HG03354 (cell line): ENCODE measurements around the gene FREM1.
"Not testable (repeated sequence)": the region's sequence is repeated elsewhere in the genome, so short reads cannot be mapped to it uniquely, and the experiment has no call there.

ENCODE experiments used
- ATAC-seq: cut with Tn5 transposase; IDR thresholded peaks from one replicate; pipeline ENCODE4 v1.9.1; 2021; ENCODE audit warnings: mild to moderate bottlenecking; ENCODE audit not compliant: unreplicated experiment, poor library complexity, severe bottlenecking

Gene FREM1

GRCh38 chr9:14909961-14910805 lies at the start of gene FREM1:
Gene FREM1, minus strand, starts transcription at chr9:14910428. Its CDS starts 41,451 bp downstream, at chr9:14868977.
- no peak for ATAC-seq

- no peak for ATAC-seq
These were observed 48.8 kb upstream of the FREM1 start for GRCh38 chr9:14958989-14959388.

- no peak for ATAC-seq
These were observed 46.9 kb upstream of the FREM1 start for GRCh38 chr9:14957109-14957508.

- ATAC-seq, result no peak
These were observed 46.0 kb upstream of the FREM1 start for GRCh38 chr9:14956208-14956607.

- no peak for ATAC-seq
These were observed 35.1 kb upstream of the FREM1 start for GRCh38 chr9:14945351-14945750.

- no peak for ATAC-seq
These were observed 31.5 kb upstream of the FREM1 start for GRCh38 chr9:14941501-14942405.

- no peak for ATAC-seq
These were observed 29.1 kb upstream of the FREM1 start for GRCh38 chr9:14939378-14939777.

GRCh38 chr9:14937216-14937615 lies 27.0 kb upstream of the FREM1 start:
- ATAC-seq, result no peak

GRCh38 chr9:14936491-14936890 lies 26.3 kb upstream of the FREM1 start:
- ATAC-seq, result no peak

- no peak for ATAC-seq
These were observed 25.7 kb upstream of the FREM1 start for GRCh38 chr9:14935964-14936363.

GRCh38 chr9:14935106-14935751 lies 25.0 kb upstream of the FREM1 start:
- no peak for ATAC-seq

GRCh38 chr9:14932641-14933040 lies 22.4 kb upstream of the FREM1 start:
- ATAC-seq, result no peak

GRCh38 chr9:14932231-14932630 lies 22.0 kb upstream of the FREM1 start:
- ATAC-seq, result no peak

GRCh38 chr9:14926941-14927624 lies 16.9 kb upstream of the FREM1 start:
- no peak for ATAC-seq

- ATAC-seq, result no peak
These were observed 14.3 kb upstream of the FREM1 start for GRCh38 chr9:14924230-14925219.

GRCh38 chr9:14923701-14924100 lies 13.5 kb upstream of the FREM1 start:
- no peak for ATAC-seq

GRCh38 chr9:14920805-14921204 lies 10.6 kb upstream of the FREM1 start:
- not testable (repeated sequence) for ATAC-seq

GRCh38 chr9:14913366-14913765 lies 3.1 kb upstream of the FREM1 start:
- no peak for ATAC-seq

- ATAC-seq, result no peak
These were observed 2.6 kb upstream of the FREM1 start for GRCh38 chr9:14912859-14913258.
